Measurements from ENCODE around the gene RCN1.
"Not testable (repeated sequence)": the region's sequence is repeated elsewhere in the genome, so short reads cannot be mapped to it uniquely, and the experiment has no call there.

The RCN1 gene

GRCh38 chr11:32090545-32091370 lies at the start of gene RCN1:
TSS of gene RCN1 (plus strand) at chr11:32091074. CDS start at chr11:32091197, 123 bp downstream.
- in situ Hi-C loops (cut with MboI; ENCODE audit: low pct_unique_long_range_greater_than_20kb, low sequenced_read_pairs): no loop called here
- DNase-seq: peak; percentile 82

DNA sequence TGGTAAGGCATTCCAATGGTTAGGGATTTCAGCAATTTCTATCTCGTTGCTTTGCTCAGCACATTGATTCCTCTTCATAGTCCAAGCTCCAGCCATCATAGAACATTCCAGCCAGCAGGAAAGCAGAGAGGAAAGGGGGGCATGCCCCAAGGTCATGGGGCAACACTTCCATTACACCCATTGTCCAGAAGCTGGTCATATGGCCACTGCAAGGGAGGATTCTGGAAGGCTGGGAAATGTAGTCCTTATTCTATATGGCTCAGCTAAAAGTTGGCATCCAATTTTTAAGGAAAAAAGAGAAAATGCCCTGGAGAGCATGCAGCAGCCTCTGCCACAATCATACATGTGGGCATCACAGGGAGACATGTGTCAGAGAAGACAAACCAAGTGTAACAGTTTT lies 47.1 kb upstream of the RCN1 start:
- no peak for DNase-seq
- in situ Hi-C loops (cut with MboI; ENCODE audit: low pct_unique_long_range_greater_than_20kb, low sequenced_read_pairs): no loop called here

DNA sequence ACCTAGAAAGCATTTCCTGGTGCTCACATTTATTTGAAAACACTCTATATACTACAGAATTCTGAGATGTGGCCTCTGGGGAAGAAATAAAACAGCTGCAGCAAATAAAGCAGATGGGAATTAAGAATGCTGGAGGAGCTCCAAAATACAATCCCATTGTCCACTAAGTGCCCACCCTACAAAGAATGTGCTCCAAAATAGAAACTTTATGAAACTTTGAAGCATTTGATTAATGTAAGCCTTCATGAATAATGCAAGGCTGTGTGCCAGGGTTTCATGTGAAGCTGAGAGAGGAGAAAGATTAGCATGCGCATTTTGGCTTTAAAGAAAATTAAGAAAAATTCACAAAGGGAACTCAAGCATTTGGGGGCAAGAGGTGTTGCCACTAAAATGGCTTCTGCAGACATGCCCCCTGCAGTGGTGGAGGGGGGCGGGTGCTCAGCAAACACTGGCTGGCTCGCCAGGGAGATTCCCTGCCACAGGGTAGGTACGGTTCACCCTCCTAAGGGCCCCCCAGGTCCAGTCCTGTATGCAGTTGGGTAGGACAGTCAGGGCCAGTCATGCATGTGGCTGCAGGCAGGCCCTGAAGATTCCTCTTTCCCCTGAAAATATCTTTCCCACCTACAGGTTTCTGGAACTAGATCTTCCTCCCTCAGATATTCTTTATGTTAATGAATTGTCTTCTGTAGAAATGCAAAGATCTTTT lies 46.6 kb upstream of the RCN1 start:
- in situ Hi-C loops (cut with MboI; ENCODE audit: low pct_unique_long_range_greater_than_20kb, low sequenced_read_pairs): no loop called here
- DNase-seq: no peak

DNA sequence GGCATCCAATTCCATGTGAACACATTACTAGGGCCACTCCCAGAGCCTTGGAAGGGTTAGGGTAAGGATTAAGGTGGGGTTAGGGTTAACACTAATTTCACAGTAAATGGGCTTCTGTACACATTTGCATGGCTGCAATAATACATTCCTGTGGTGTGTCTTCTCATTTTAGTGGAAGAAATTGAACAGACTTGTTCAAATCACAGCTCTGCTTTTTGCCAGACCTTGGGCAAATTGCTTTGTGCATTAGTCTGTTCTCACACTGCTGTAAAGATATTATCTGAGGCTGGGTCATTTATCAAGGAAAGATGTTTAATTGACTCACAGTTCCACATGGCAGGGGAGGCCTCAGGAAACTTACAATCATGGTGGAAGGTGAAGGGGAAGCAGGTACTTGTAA lies 45.4 kb upstream of the RCN1 start:
- DNase-seq: no peak
- in situ Hi-C loops (cut with MboI; ENCODE audit: low pct_unique_long_range_greater_than_20kb, low sequenced_read_pairs): no loop called here

DNA sequence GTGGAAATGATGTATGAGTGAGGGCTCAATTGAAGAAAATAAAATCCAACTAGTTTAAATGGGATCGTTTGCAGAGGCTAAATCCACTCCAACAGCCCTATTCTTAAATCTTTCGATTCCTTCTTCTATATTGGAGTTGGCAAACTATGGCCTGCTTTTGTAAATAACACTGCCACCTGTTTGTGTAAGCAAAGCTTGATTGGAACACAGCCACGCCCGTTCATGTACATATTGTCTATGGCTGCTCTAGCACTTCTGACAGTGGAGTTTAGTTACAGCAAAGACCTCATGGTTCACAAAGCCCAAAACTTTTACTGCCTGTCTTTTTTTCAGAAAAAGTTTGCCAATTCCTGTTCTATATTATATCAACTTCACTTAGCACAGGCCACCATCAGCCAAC lies 40.6 kb upstream of the RCN1 start:
- DNase-seq: no peak
- in situ Hi-C loops (cut with MboI; ENCODE audit: low pct_unique_long_range_greater_than_20kb, low sequenced_read_pairs): no loop called here

DNA sequence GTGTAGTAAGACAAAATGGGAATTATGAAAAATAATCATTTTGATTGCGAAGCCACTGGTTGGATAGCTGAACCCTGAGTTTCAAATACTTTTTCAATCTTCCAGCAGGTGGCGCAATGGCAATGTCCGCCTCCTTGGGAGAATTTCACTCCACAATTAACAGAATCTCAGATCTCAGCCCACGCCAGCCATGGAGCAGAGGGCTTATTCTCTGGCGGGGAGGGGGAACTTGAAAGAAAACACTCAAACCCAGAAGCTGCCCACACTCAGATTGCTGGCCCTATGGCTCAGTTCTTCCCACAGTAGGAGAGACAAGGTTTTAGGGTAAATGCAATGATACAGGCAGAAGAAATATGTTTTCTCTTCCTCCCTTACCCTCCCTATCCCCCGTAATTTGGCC lies 38.7 kb upstream of the RCN1 start:
- DNase-seq: peak; percentile 64
- in situ Hi-C loops (cut with MboI; ENCODE audit: low pct_unique_long_range_greater_than_20kb, low sequenced_read_pairs): no loop called here

GRCh38 chr11:32053151-32053888 lies 37.6 kb upstream of the RCN1 start:
- in situ Hi-C loops (cut with MboI; ENCODE audit: low pct_unique_long_range_greater_than_20kb, low sequenced_read_pairs): no loop called here
- no peak for DNase-seq

DNA sequence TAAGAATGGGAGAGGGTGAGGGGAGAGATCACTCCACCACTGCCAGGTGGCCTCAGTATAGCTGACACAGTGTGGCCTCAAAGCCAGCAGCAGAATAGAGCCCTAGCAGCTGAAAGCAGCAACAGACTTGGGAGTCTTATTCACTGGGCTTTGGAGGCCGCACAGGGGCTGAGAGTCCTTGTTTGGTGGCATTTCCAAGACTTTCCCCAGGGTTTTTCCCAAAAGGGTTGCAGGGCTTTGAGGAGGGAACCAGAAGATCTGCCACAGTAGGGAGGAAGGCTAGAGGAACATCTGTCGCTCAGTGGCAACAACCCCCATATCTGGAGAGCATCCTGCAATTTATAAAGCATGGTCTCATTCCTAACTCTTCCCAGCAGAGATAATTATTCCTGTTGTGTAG lies 35.0 kb upstream of the RCN1 start:
- in situ Hi-C loops (cut with MboI; ENCODE audit: low pct_unique_long_range_greater_than_20kb, low sequenced_read_pairs): no loop called here
- DNase-seq: no peak

DNA sequence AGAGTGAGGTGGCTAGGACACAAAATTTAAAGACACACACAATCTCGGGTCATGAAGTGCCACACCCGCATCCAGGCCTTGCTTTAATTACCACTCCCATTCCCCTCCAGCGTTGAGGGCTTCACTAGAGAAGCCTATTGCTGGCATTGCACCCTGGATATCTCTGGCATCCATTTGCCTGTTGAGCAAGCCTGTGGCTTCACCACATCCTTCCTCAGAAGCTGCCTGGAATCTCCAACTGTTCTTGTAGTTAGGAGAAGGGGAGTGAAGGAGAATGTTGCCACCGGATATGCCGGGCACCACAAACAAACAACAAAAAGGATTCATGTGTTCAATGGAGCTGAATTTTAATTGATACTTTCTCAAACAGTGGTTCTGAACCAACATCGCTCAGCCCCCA lies 34.4 kb upstream of the RCN1 start:
- in situ Hi-C loops (cut with MboI; ENCODE audit: low pct_unique_long_range_greater_than_20kb, low sequenced_read_pairs): no loop called here
- peak; percentile 67 for DNase-seq

DNA sequence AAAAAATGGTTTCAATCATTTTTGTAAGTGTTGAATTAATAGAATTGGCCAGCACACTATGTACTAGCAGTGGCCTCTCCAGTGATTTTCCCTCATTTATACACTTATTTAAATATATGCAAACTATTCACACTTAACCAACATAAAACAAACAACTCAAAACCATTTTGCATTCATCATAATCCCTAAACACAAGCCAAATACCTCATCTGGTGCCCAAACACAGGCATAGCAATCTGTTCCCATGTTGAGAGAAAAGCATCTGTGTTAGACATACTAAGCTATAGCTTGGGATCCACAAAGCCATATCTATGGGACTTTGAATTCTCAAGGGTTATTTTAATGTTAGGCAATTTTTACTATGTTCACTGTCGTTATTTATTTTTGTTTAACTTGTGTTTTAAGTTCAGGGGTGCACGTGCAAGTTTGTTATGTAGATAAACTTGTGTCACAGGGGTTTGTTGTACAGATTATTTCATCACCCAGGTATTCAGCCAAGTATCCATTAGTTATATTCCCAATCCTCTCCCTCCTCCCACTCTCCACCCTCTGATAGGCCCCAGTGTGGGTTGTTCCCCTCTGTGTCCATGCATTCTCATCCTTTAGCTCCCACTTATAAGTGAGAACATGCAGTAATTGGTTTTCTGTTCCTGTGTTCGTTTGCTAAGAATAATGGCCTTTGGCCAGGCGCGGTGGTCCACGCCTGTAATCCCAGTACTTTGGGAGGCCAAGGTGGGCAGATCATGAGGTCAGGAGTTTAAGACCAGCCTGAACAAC lies 31.0 kb upstream of the RCN1 start:
- in situ Hi-C loops (cut with MboI; ENCODE audit: low pct_unique_long_range_greater_than_20kb, low sequenced_read_pairs): no loop called here
- DNase-seq: no peak

- DNase-seq: no peak
- in situ Hi-C loops (cut with MboI; ENCODE audit: low pct_unique_long_range_greater_than_20kb, low sequenced_read_pairs): no loop called here
These were observed 28.3 kb upstream of the RCN1 start for GRCh38 chr11:32062540-32062939.

DNA sequence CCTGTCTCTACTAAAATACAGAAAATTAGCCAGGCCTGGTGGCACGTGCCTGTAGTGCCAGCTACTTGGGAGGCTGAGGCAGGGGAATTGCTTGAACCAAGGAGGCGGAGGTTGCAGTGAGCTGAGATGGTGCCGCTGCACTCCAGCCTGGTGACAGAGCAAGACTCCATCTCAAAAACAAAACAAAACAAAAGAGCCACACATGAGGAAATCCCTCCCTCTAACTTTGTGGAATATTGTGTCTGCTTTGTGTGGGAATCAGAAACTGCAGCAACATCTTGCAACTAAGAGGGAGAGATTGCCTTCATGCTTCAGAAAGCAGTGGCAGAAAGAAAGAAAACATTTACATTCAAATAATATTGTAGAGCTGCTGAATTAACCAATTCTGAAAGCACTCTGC lies 27.8 kb upstream of the RCN1 start:
- DNase-seq; in situ Hi-C loops (cut with MboI; ENCODE audit: low pct_unique_long_range_greater_than_20kb, low sequenced_read_pairs): not testable (repeated sequence)

- in situ Hi-C loops (cut with MboI; ENCODE audit: low pct_unique_long_range_greater_than_20kb, low sequenced_read_pairs): no loop called here
- peak; percentile 26 for DNase-seq
These were observed 24.8 kb upstream of the RCN1 start for GRCh38 chr11:32065865-32066629.

DNA sequence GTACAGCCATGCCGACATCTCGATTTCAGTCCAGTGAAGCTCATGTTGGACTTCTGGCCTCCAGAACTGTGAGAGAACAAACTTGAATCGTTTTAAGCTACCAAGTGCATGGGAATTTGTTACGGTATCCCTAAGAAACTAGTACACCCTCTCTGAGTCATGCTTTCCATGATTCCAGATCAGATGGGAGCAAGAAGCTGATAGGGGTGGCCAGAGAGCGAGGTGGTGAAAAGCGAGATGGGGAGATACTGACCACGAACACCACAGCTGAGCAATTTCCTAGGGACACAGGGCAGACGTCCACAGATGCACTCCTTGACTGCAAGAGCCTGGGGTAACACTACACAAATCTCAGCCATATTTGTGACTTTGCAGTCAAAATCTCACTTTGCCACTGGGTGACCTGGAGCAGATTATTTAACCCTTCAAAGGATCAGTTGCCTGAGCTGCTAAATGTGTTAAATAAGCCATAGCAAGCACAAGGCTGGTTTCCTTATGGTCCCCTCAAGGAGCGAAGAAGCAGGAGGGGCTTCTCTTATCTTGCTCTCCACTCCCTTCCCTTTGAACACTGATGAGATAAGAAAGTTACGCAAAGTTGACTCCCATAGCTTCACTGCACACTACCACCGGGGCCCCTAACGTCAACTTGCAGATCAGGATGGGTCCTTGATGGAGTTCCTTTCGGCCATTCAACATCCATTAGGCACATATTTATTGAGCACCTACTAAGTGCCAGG lies 22.6 kb upstream of the RCN1 start:
- in situ Hi-C loops (cut with MboI; ENCODE audit: low pct_unique_long_range_greater_than_20kb, low sequenced_read_pairs): no loop called here
- peak; percentile 19 for DNase-seq

- in situ Hi-C loops (cut with MboI; ENCODE audit: low pct_unique_long_range_greater_than_20kb, low sequenced_read_pairs): no loop called here
- DNase-seq: no peak
These were observed 21.4 kb upstream of the RCN1 start for GRCh38 chr11:32069361-32070058.

- in situ Hi-C loops (cut with MboI; ENCODE audit: low pct_unique_long_range_greater_than_20kb, low sequenced_read_pairs): no loop called here
- no peak for DNase-seq
These were observed 20.2 kb upstream of the RCN1 start for GRCh38 chr11:32070692-32071091.

DNA sequence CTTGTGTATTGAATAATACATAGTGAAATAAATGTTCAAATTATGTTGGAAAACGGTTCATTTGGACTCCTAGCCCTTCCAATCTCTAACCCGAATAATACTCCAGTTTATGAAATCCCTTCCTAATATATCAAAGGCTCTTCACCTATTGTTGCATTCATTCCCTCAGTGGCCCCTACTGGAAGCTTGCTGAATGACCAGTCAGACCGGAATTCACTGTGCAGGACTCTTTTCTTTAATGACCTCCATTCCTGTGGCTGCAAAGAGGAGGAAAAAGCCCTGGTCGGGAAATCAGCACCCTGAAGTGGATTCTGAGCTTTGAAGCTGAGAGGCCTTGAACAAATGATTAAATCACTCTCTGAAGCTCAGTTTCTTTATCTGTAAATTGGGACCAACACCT lies 19.1 kb upstream of the RCN1 start:
- in situ Hi-C loops (cut with MboI; ENCODE audit: low pct_unique_long_range_greater_than_20kb, low sequenced_read_pairs): no loop called here

More for the DNA sequence above, 19.1 kb upstream of the RCN1 start:
- DNase-seq: no peak
